Measurements from ENCODE around the gene MRPS17.

Gene MRPS17

DNA sequence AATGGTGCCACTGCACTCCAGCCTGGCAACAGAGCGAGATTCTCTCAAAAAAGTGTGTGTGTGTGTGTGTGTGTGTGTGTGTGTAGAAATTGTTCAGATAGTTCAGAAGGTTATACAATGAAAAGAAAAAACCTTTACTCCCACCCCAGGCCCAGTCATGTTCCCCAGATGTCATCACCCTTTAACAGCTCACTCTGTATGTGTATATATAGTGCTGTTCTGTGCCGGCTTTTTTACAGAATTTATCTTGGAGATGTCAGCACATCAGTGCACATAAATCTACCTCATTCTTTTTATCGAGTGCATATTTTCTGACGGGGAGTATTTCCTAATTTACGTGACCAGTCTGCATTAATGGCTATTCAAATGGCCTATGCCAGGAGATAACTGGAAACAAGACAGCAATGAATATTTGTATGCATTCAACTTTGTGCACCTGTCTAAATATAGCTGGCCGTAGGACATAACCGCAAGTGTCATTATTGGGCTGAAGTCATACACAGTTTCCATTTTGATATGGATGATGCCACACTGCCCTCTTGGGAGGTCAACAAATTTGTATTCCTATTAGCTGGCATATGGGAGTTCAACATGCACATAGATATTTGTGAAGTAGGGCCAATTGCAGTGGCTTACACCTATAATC, 24.4 kb downstream of the MRPS17 start (continued):
- TF ChIP-seq PRDM10 (tag by site-specific recombination; IDR thresholded peaks at IDR 0.05): peak; percentile 52
- TF ChIP-seq, protein P1, sequence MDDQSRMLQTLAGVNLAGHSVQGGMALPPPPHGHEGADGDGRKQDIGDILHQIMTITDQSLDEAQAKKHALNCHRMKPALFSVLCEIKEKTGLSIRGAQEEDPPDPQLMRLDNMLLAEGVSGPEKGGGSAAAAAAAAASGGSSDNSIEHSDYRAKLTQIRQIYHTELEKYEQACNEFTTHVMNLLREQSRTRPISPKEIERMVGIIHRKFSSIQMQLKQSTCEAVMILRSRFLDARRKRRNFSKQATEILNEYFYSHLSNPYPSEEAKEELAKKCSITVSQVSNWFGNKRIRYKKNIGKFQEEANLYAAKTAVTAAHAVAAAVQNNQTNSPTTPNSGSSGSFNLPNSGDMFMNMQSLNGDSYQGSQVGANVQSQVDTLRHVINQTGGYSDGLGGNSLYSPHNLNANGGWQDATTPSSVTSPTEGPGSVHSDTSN (CRISPR knock-in tag; IDR thresholded peaks at IDR 0.05): no peak
- TF ChIP-seq ZBTB20 (tag by site-specific recombination; IDR thresholded peaks at IDR 0.05): no peak
- no peak for TF ChIP-seq KLF17 (tag by site-specific recombination; IDR thresholded peaks at IDR 0.05)
- TF ChIP-seq ZNF776 (tag by site-specific recombination; IDR thresholded peaks at IDR 0.05; ENCODE audit: borderline replicate concordance): no peak
- peak; percentile 96 for TF ChIP-seq ZXDB (tag by site-specific recombination; IDR thresholded peaks at IDR 0.05)
- TF ChIP-seq KLF16 (tag by site-specific recombination; IDR thresholded peaks at IDR 0.05): 0 out of 2 replicates have a peak, but pooled peaks have one; percentile 39
- TF ChIP-seq IKZF3 (tag by site-specific recombination; IDR thresholded peaks at IDR 0.05): no peak
- no peak for TF ChIP-seq ZNF138 (tag by site-specific recombination; IDR thresholded peaks at IDR 0.05; ENCODE audit: borderline replicate concordance)
- TF ChIP-seq ZNF639 (tag by site-specific recombination; IDR thresholded peaks at IDR 0.05): no peak
- no peak for TF ChIP-seq ZNF561 (tag by site-specific recombination; IDR thresholded peaks at IDR 0.05; ENCODE audit: borderline replicate concordance)
- TF ChIP-seq ZSCAN23 (tag by site-specific recombination; IDR thresholded peaks at IDR 0.05): no peak
- TF ChIP-seq ZNF350 (tag by site-specific recombination; IDR thresholded peaks at IDR 0.05): no peak
- TF ChIP-seq ZNF629 (tag by site-specific recombination; IDR thresholded peaks at IDR 0.05): peak; percentile 38
- TF ChIP-seq ZNF18 (tag by site-specific recombination; IDR thresholded peaks at IDR 0.05): no peak
- TF ChIP-seq, protein P2, sequence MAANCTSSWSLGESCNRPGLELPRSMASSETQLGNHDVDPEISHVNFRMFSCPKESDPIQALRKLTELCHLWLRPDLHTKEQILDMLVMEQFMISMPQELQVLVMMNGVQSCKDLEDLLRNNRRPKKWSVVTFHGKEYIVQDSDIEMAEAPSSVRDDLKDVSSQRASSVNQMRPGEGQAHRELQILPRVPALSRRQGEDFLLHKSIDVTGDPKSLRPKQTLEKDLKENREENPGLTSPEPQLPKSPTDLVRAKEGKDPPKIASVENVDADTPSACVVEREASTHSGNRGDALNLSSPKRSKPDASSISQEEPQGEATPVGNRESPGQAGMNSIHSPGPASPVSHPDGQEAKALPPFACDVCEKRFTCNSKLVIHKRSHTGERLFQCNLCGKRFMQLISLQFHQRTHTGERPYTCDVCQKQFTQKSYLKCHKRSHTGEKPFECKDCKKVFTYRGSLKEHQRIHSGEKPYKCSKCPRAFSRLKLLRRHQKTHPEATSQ (tag by site-specific recombination; IDR thresholded peaks at IDR 0.05): no peak
- no peak for TF ChIP-seq SALL2 (tag by site-specific recombination; IDR thresholded peaks at IDR 0.05; ENCODE audit: borderline replicate concordance)
- TF ChIP-seq ZNF248 (tag by site-specific recombination; IDR thresholded peaks at IDR 0.05): no peak
- peak; percentile 91 for TF ChIP-seq OVOL3 (tag by site-specific recombination; IDR thresholded peaks at IDR 0.05)
- TF ChIP-seq BCL11B (tag by site-specific recombination; IDR thresholded peaks at IDR 0.05; ENCODE audit: low read depth): no peak
- TF ChIP-seq, protein P3, sequence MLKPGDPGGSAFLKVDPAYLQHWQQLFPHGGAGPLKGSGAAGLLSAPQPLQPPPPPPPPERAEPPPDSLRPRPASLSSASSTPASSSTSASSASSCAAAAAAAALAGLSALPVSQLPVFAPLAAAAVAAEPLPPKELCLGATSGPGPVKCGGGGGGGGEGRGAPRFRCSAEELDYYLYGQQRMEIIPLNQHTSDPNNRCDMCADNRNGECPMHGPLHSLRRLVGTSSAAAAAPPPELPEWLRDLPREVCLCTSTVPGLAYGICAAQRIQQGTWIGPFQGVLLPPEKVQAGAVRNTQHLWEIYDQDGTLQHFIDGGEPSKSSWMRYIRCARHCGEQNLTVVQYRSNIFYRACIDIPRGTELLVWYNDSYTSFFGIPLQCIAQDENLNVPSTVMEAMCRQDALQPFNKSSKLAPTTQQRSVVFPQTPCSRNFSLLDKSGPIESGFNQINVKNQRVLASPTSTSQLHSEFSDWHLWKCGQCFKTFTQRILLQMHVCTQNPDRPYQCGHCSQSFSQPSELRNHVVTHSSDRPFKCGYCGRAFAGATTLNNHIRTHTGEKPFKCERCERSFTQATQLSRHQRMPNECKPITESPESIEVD (tag by site-specific recombination; IDR thresholded peaks at IDR 0.05): peak; percentile 78
- TF ChIP-seq ZNF843 (tag by site-specific recombination; IDR thresholded peaks at IDR 0.05): peak; percentile 97
- no peak for TF ChIP-seq ZNF324 (tag by site-specific recombination; IDR thresholded peaks at IDR 0.05)
- TF ChIP-seq ZNF596 (tag by site-specific recombination; IDR thresholded peaks at IDR 0.05): no peak
- TF ChIP-seq ZNF623 (tag by site-specific recombination; IDR thresholded peaks at IDR 0.05): 0 out of 2 replicates have a peak, but pooled peaks have one; percentile 10
- TF ChIP-seq FEZF1 (tag by site-specific recombination; IDR thresholded peaks at IDR 0.05): peak; percentile 89
- no peak for TF ChIP-seq ZNF394 (tag by site-specific recombination; IDR thresholded peaks at IDR 0.05; ENCODE audit: borderline replicate concordance)
